ENCODE measurements around the gene WWP2. TPM values are rescaled to one million over a fixed set of nuclear protein-coding genes. Genes with fewer than 3 reads are reported as not detected.

Gene WWP2
- total and polyA plus RNA-seq, 2 experiments from 2014 or later: 19.9 to 23.1 TPM

DNA sequence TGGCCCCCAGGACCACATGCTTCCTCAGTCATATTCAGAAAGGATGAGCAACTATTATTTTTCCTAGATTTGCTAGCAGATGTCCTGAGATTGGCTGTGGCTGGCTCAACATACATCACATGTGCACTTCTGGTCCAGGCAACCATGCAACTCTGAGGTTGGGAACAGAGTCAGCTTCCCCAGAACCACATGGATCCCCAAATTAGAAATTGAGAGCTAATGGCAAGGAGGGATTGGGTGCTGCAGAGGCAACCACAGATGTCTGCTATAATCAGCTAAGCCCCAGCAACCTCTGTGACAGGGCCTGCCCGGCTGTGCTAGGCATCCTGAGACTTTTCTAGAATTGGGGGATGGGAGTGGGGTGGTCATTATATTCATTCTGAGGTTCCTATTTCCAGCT, 155.2 kb downstream of the WWP2 start:
- Histone ChIP-seq H3K36me3 (replicated peaks; ENCODE audit: insufficient read depth, low read depth) (no peaks in the 10 kb centered on the region), H3K27ac (peak overlapping the region; percentile 58), H3K4me1 (ENCODE audit: insufficient read depth) (peaks cover 16% of the 10 kb centered on the region), H3K9me2 (replicated peaks; ENCODE audit: insufficient read depth) (no peaks in the 10 kb centered on the region), H3K4me2 (peak overlapping the region; percentile 68), H2AFZ (no peak overlapping the region), H4K20me1 (ENCODE audit: insufficient read depth, poor library complexity, severe bottlenecking) (no peaks in the 10 kb centered on the region), H3K4me3 (no peak overlapping the region), H3K27me3 (no peaks in the 10 kb centered on the region), H3K9me3 (ENCODE audit: low read depth) (no peaks in the 10 kb centered on the region), H3K79me2 (no peaks in the 10 kb centered on the region)
- WGBS (ENCODE audit: low lambda C conversion rate, missing lambda C conversion rate): 36% methylated on average over 1 of the region's 1 CpG
- TF ChIP-seq EZH2 (IDR thresholded peaks at IDR 0.05; ENCODE audit: borderline replicate concordance): no peak
- TF ChIP-seq, protein P1, sequence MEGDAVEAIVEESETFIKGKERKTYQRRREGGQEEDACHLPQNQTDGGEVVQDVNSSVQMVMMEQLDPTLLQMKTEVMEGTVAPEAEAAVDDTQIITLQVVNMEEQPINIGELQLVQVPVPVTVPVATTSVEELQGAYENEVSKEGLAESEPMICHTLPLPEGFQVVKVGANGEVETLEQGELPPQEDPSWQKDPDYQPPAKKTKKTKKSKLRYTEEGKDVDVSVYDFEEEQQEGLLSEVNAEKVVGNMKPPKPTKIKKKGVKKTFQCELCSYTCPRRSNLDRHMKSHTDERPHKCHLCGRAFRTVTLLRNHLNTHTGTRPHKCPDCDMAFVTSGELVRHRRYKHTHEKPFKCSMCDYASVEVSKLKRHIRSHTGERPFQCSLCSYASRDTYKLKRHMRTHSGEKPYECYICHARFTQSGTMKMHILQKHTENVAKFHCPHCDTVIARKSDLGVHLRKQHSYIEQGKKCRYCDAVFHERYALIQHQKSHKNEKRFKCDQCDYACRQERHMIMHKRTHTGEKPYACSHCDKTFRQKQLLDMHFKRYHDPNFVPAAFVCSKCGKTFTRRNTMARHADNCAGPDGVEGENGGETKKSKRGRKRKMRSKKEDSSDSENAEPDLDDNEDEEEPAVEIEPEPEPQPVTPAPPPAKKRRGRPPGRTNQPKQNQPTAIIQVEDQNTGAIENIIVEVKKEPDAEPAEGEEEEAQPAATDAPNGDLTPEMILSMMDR (IDR thresholded peaks at IDR 0.05; ENCODE audit: poor library complexity): no peak
- no peak for TF ChIP-seq EZH2phosphoT487 (IDR thresholded peaks at IDR 0.05; ENCODE audit: low read depth, severe bottlenecking, unreplicated experiment)
- no peak for DNase-seq (ENCODE audit: low spot score)

DNA sequence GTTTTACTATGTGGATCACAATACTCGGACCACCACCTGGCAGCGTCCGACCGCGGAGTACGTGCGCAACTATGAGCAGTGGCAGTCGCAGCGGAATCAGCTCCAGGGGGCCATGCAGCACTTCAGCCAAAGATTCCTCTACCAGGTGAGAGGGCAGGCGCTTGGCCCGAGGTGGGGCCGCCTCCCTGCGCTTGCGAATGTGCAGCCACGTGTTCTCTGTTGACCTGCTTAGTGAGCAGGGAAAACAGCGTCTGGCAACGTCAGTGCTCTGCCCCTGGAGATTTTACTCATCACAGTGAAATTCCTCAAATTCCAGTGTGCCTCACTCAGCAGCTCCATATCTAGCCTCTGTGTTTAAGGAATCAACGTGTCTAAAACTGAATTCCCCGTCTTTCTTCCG, 155.6 kb downstream of the WWP2 start:
- H3K4me3 ChIP-seq: no peak overlapping the region

DNA sequence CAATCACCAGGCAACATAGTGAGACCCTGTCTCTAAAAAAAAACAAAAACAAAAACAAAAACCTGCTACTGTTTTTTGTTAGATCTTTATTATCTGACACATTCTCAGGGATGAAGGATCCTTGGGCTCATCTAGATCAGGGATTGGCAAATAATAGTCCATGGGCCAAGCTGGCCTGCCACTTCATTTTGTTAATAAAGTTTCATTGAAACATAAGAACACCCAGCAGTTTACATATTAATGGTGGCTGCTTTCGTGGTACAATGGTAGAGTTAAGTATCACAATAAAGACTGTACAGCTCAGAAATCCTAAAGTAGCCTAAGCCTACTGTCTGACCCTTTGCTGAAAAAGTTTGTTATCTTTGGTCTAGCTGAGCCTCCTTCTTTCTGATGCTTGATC, 156.1 kb downstream of the WWP2 start:
- Histone ChIP-seq H3K27me3 (no peaks in the 10 kb centered on the region), H3K4me1 (ENCODE audit: insufficient read depth) (peaks cover 16% of the 10 kb centered on the region), H3K4me3 (no peak overlapping the region), H3K4me2 (peak overlapping the region; percentile 68), H3K9me2 (replicated peaks; ENCODE audit: insufficient read depth) (no peaks in the 10 kb centered on the region), H4K20me1 (ENCODE audit: insufficient read depth, poor library complexity, severe bottlenecking) (no peaks in the 10 kb centered on the region), H3K79me2 (no peaks in the 10 kb centered on the region), H3K27ac (peak overlapping the region; percentile 86), H3K36me3 (replicated peaks; ENCODE audit: insufficient read depth, low read depth) (no peaks in the 10 kb centered on the region), H2AFZ (no peak overlapping the region), H3K9me3 (ENCODE audit: low read depth) (no peaks in the 10 kb centered on the region)
- TF ChIP-seq EZH2phosphoT487 (IDR thresholded peaks at IDR 0.05; ENCODE audit: low read depth, severe bottlenecking, unreplicated experiment) (no peak), EZH2 (IDR thresholded peaks at IDR 0.05; ENCODE audit: borderline replicate concordance) (no peak)
- TF ChIP-seq, protein P1 (IDR thresholded peaks at IDR 0.05; ENCODE audit: poor library complexity): no peak
- no peak for DNase-seq (ENCODE audit: low spot score)
- WGBS (ENCODE audit: low lambda C conversion rate, missing lambda C conversion rate): 90% methylated on average over 1 of the region's 1 CpG

More for the DNA sequence above, 155.6 kb downstream of the WWP2 start:
- peaks cover 16% of the 10 kb centered on the region for H3K4me1 ChIP-seq (ENCODE audit: insufficient read depth)
- 31% methylated on average over 20 of the region's 20 CpGs for WGBS (ENCODE audit: low lambda C conversion rate, missing lambda C conversion rate)
- H3K9me3 ChIP-seq (ENCODE audit: low read depth): no peaks in the 10 kb centered on the region
- H3K27me3 ChIP-seq: no peaks in the 10 kb centered on the region
- H3K27ac ChIP-seq: peak overlapping the region; percentile 86
- H3K9me2 ChIP-seq (replicated peaks; ENCODE audit: insufficient read depth): no peaks in the 10 kb centered on the region
- DNase-seq (ENCODE audit: low spot score): peak; percentile 87
- no peaks in the 10 kb centered on the region for H4K20me1 ChIP-seq (ENCODE audit: insufficient read depth, poor library complexity, severe bottlenecking)
- H3K79me2 ChIP-seq: no peaks in the 10 kb centered on the region
- peak overlapping the region; percentile 68 for H3K4me2 ChIP-seq
- no peaks in the 10 kb centered on the region for H3K36me3 ChIP-seq (replicated peaks; ENCODE audit: insufficient read depth, low read depth)
- TF ChIP-seq EZH2 (IDR thresholded peaks at IDR 0.05; ENCODE audit: borderline replicate concordance) (no peak), EZH2phosphoT487 (IDR thresholded peaks at IDR 0.05; ENCODE audit: low read depth, severe bottlenecking, unreplicated experiment) (no peak)
- TF ChIP-seq, protein P1 (IDR thresholded peaks at IDR 0.05; ENCODE audit: poor library complexity): no peak
- no peak overlapping the region for H2AFZ ChIP-seq

DNA sequence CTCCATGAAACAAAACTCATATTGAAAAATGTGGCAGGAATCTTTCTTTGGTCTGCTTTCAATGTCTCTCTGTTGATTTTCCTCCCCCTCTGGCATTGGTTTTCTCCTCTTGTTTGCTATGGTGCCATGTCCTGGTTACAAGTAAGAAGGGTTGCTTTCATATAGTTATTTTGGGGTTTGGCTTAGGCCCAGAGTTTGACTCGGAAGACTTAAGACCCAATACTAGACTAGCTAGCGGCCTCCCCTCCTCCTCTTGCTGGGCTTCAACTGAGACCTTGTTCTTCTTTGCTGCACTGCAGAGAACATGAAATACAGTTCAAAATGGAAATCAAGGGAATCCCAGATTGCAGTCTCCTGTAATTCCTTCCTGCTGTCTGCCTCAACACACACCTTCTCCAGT, 159.0 kb downstream of the WWP2 start:
- Histone ChIP-seq H3K79me2 (no peaks in the 10 kb centered on the region), H3K4me3 (no peak overlapping the region), H3K36me3 (replicated peaks; ENCODE audit: insufficient read depth, low read depth) (no peaks in the 10 kb centered on the region), H2AFZ (no peak overlapping the region), H3K4me1 (ENCODE audit: insufficient read depth) (peaks cover 24% of the 10 kb centered on the region), H3K9me2 (replicated peaks; ENCODE audit: insufficient read depth) (no peaks in the 10 kb centered on the region), H4K20me1 (ENCODE audit: insufficient read depth, poor library complexity, severe bottlenecking) (no peaks in the 10 kb centered on the region), H3K27ac (no peak overlapping the region), H3K9me3 (ENCODE audit: low read depth) (no peaks in the 10 kb centered on the region), H3K4me2 (no peak overlapping the region), H3K27me3 (no peaks in the 10 kb centered on the region)
- TF ChIP-seq EZH2 (IDR thresholded peaks at IDR 0.05; ENCODE audit: borderline replicate concordance): no peak
- no peak for TF ChIP-seq EZH2phosphoT487 (IDR thresholded peaks at IDR 0.05; ENCODE audit: low read depth, severe bottlenecking, unreplicated experiment)
- TF ChIP-seq, protein P1 (IDR thresholded peaks at IDR 0.05; ENCODE audit: poor library complexity): no peak
- DNase-seq (ENCODE audit: low spot score): no peak
- WGBS (ENCODE audit: low lambda C conversion rate, missing lambda C conversion rate): 98% methylated on average over 2 of the region's 2 CpGs
